NB4 (cell line): ENCODE measurements around the gene PLPPR1.

Experiments
- DNase-seq: peaks from one replicate; pipeline ENCODE4 v3.0.0; 2010; ENCODE audit warnings: low read depth
- H3K4me3 ChIP-seq: one replicate; pipeline ENCODE4 v1.5.1; 2011; ENCODE audit warnings: mild to moderate bottlenecking, low read depth, low read length, moderate library complexity
- CTCF ChIP-seq: IDR thresholded peaks from one replicate; pipeline ENCODE4 v1.5.1; 2012; ENCODE audit warnings: low read depth, low read length
- MAX ChIP-seq: IDR thresholded peaks from 2 replicates; pipeline ENCODE4 v1.6.1; 2011; ENCODE audit warnings: low read depth, low read length
- MYC ChIP-seq: IDR thresholded peaks from 2 replicates; pipeline ENCODE4 v1.6.1; 2011; ENCODE audit warnings: low read depth, low read length
- POLR2A ChIP-seq: IDR thresholded peaks from 2 replicates; pipeline ENCODE4 v1.6.1; 2011; ENCODE audit warnings: mild to moderate bottlenecking; ENCODE audit not compliant: insufficient read length; ENCODE audit errors: extremely low read depth

PLPPR1 gene

GRCh38 chr9:101055516-101055915 is 27.0 kb downstream of the PLPPR1 start:
- DNase-seq: no peak
- no peak overlapping the region for H3K4me3 ChIP-seq
- no peak for TF ChIP-seq MAX
- no peak for TF ChIP-seq POLR2A
- no peak for TF ChIP-seq CTCF
- no peak for TF ChIP-seq MYC

GRCh38 chr9:101062686-101063085 is 34.2 kb downstream of the PLPPR1 start:
- H3K4me3 ChIP-seq: no peak overlapping the region
- DNase-seq: no peak
- TF ChIP-seq CTCF: no peak
- no peak for TF ChIP-seq POLR2A
- no peak for TF ChIP-seq MAX
- no peak for TF ChIP-seq MYC

- TF ChIP-seq CTCF: no peak
- no peak for TF ChIP-seq MAX
- no peak overlapping the region for H3K4me3 ChIP-seq
- no peak for DNase-seq
These were observed 34.7 kb downstream of the PLPPR1 start for GRCh38 chr9:101063192-101063591.

- TF ChIP-seq MYC (no peak), POLR2A (no peak), CTCF (no peak), MAX (no peak)
- H3K4me3 ChIP-seq: no peak overlapping the region
- no peak for DNase-seq
These were observed 35.7 kb downstream of the PLPPR1 start for GRCh38 chr9:101064206-101064605.

GRCh38 chr9:101065930-101066329 is 37.4 kb downstream of the PLPPR1 start:
- TF ChIP-seq MYC: no peak
- no peak for TF ChIP-seq MAX
- no peak for TF ChIP-seq POLR2A
- no peak for TF ChIP-seq CTCF
- no peak for DNase-seq
- H3K4me3 ChIP-seq: no peak overlapping the region

- DNase-seq: no peak
- no peak overlapping the region for H3K4me3 ChIP-seq
- TF ChIP-seq POLR2A (no peak), CTCF (no peak), MYC (no peak), MAX (no peak)
These were observed 40.2 kb downstream of the PLPPR1 start for GRCh38 chr9:101068696-101069095.
